Measurements from ENCODE around the gene RUNX3. TPM values are rescaled to one million over a fixed set of nuclear protein-coding genes. Genes with fewer than 3 reads are reported as not detected.

RUNX3 gene
- total RNA-seq, 2 donors from 2014 or later = 6.8 to 8.5 TPM

GRCh38 chr1:24906760-24907490 is 23.2 kb downstream of the RUNX3 start:
- TF ChIP-seq, protein P1, sequence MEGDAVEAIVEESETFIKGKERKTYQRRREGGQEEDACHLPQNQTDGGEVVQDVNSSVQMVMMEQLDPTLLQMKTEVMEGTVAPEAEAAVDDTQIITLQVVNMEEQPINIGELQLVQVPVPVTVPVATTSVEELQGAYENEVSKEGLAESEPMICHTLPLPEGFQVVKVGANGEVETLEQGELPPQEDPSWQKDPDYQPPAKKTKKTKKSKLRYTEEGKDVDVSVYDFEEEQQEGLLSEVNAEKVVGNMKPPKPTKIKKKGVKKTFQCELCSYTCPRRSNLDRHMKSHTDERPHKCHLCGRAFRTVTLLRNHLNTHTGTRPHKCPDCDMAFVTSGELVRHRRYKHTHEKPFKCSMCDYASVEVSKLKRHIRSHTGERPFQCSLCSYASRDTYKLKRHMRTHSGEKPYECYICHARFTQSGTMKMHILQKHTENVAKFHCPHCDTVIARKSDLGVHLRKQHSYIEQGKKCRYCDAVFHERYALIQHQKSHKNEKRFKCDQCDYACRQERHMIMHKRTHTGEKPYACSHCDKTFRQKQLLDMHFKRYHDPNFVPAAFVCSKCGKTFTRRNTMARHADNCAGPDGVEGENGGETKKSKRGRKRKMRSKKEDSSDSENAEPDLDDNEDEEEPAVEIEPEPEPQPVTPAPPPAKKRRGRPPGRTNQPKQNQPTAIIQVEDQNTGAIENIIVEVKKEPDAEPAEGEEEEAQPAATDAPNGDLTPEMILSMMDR (IDR thresholded peaks at IDR 0.05) = no peak
- H3K27me3 ChIP-seq (replicated peaks; ENCODE audit: insufficient read depth) = no peaks in the 10 kb centered on the region
- H3K4me3 ChIP-seq = no peak overlapping the region
- no peak for DNase-seq (ENCODE audit: low spot score)
- no peaks in the 10 kb centered on the region for H3K36me3 ChIP-seq
- no peaks in the 10 kb centered on the region for H3K9me3 ChIP-seq
- H3K27ac ChIP-seq = no peak overlapping the region
- peaks cover 3 to 4% of the 10 kb centered on the region in 2 donors for H3K4me1 ChIP-seq (ENCODE audit: control insufficient read depth in 1 of 2, low read depth in 2 of 2)
- ATAC-seq (ENCODE audit: insufficient number of reproducible peaks, low FRiP score, low read depth) = no peak

- ATAC-seq (ENCODE audit: insufficient number of reproducible peaks, low FRiP score, low read depth) (no peak), DNase-seq (ENCODE audit: low spot score) (no peak)
- H3K4me3 ChIP-seq = no peak overlapping the region
- no peaks in the 10 kb centered on the region for H3K27me3 ChIP-seq (replicated peaks; ENCODE audit: insufficient read depth)
- H3K27ac ChIP-seq = no peak overlapping the region
- H3K9me3 ChIP-seq = no peaks in the 10 kb centered on the region
- H3K36me3 ChIP-seq = no peaks in the 10 kb centered on the region
- TF ChIP-seq, protein P1 (IDR thresholded peaks at IDR 0.05) = no peak
- no peaks in the 10 kb centered on the region for H3K4me1 ChIP-seq (ENCODE audit: control insufficient read depth in 1 of 2, low read depth in 2 of 2)
These were observed 23.9 kb downstream of the RUNX3 start for GRCh38 chr1:24905979-24906720.

DNA sequence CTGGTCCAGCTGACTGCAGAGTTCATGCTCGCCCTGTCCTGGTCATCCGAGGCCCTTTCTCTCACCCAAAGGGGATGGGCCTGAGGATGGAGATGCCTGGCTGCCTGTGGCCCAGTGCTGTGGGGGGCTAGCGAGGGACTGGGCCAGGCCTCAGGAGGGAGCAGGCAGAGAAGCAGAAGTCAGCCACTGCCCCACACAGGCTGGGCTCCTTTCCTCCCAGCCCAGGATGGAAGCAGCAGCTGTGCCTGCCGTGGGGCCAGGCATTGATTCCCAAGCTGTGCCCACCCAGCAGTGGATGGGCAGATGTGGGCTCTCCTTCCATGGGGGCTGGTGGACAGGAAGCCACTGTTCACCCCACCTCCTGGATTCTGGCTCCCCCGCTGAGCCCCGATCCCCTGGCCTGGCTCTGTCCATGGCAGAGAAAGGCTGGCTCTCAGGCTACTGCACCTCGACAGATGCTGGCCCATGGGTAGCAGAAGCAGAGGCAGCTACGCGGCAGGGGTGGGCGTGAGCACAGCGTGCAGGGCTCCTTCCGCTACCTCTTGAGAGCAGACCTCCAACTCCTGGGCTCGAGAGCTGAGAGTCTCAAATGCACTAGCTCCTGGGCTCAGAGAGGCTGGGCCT is 24.6 kb downstream of the RUNX3 start:
- ATAC-seq (ENCODE audit: insufficient number of reproducible peaks, low FRiP score, low read depth) = no peak

DNA sequence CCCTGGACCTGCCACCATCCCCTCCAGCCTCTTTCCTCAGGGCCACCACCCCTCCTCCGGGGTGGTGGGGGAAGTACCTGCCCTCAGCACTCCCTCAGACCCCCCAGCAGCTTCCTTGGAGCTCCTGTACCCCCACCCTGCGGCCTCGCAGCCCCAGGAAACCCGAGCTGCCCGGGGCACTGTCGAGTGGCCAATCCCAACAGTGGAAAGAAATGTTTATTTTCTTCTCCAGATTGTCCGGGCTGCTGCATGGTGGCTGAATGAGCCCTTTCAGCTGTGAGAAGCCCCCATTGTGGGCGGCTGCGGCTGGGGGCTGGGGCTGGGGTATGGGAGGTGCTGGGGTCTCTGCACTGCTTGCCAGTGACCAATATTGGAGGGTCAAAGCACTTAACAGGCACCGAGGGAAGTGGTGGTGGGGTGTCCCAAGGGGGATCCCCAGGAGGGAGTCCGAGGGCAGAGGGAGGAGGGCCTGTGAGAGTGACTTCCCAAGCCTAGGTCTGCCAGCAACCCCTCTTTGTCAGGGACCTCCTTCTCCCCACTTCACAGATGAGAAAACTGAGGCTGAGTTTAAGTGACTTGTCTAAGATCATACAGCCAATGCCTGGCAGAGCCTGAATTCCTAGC is 25.2 kb downstream of the RUNX3 start:
- Histone ChIP-seq H3K27me3 (replicated peaks; ENCODE audit: insufficient read depth) (no peaks in the 10 kb centered on the region), H3K36me3 (no peaks in the 10 kb centered on the region), H3K9me3 (no peaks in the 10 kb centered on the region), H3K4me3 (no peak overlapping the region), H3K27ac (no peak overlapping the region), H3K4me1 (ENCODE audit: control insufficient read depth in 1 of 2, low read depth in 2 of 2) (no peaks in the 10 kb centered on the region)
- ATAC-seq (ENCODE audit: insufficient number of reproducible peaks, low FRiP score, low read depth) (no peak), DNase-seq (ENCODE audit: low spot score) (no peak)
- TF ChIP-seq, protein P1 (IDR thresholded peaks at IDR 0.05) = no peak

More for the DNA sequence above, 24.6 kb downstream of the RUNX3 start:
- Histone ChIP-seq H3K9me3 (no peaks in the 10 kb centered on the region), H3K36me3 (no peaks in the 10 kb centered on the region), H3K4me3 (no peak overlapping the region), H3K27me3 (replicated peaks; ENCODE audit: insufficient read depth) (no peaks in the 10 kb centered on the region), H3K4me1 (ENCODE audit: control insufficient read depth in 1 of 2, low read depth in 2 of 2) (no peaks in the 10 kb centered on the region), H3K27ac (no peak overlapping the region)
- TF ChIP-seq, protein P1 (IDR thresholded peaks at IDR 0.05) = no peak
- no peak for DNase-seq (ENCODE audit: low spot score)

All from thoracic aorta (tissue), 2 donors.